ENCODE measurements around the gene PRKAR1B.

The PRKAR1B gene

GRCh38 chr7:603152-603951 is 123.7 kb downstream of the PRKAR1B start:
- no peak for DNase-seq (ENCODE audit: low read depth in 2 of 2)

- no peak for DNase-seq (ENCODE audit: low read depth in 2 of 2)
These were observed 124.5 kb downstream of the PRKAR1B start for GRCh38 chr7:602341-603141.

GRCh38 chr7:601595-602340 is 125.3 kb downstream of the PRKAR1B start:
- peak; percentile 64 to 69 for DNase-seq (ENCODE audit: low read depth in 2 of 2)

GRCh38 chr7:601036-601594 is 126.0 kb downstream of the PRKAR1B start:
- no peak for DNase-seq (ENCODE audit: low read depth in 2 of 2)

- no peak for DNase-seq (ENCODE audit: low read depth in 2 of 2)
These were observed 126.7 kb downstream of the PRKAR1B start for GRCh38 chr7:600149-601035.

GRCh38 chr7:598899-599298 is 128.2 kb downstream of the PRKAR1B start:
- no peak for DNase-seq (ENCODE audit: low read depth in 2 of 2)

- no peak for DNase-seq (ENCODE audit: low read depth in 2 of 2)
These were observed 129.5 kb downstream of the PRKAR1B start for GRCh38 chr7:597348-598178.

- DNase-seq (ENCODE audit: low read depth in 2 of 2): no peak
These were observed 130.3 kb downstream of the PRKAR1B start for GRCh38 chr7:596819-597182.

- DNase-seq (ENCODE audit: low read depth in 2 of 2): no peak
These were observed 130.8 kb downstream of the PRKAR1B start for GRCh38 chr7:596071-596818.

GRCh38 chr7:595621-596010 is 131.5 kb downstream of the PRKAR1B start:
- DNase-seq (ENCODE audit: low read depth in 2 of 2): no peak

- no peak for DNase-seq (ENCODE audit: low read depth in 2 of 2)
These were observed 132.0 kb downstream of the PRKAR1B start for GRCh38 chr7:594920-595620.

GRCh38 chr7:594212-594913 is 132.7 kb downstream of the PRKAR1B start:
- DNase-seq (ENCODE audit: low read depth in 2 of 2): no peak

- no peak for DNase-seq (ENCODE audit: low read depth in 2 of 2)
These were observed 133.6 kb downstream of the PRKAR1B start for GRCh38 chr7:593324-594115.

- no peak for DNase-seq (ENCODE audit: low read depth in 2 of 2)
These were observed 135.0 kb downstream of the PRKAR1B start for GRCh38 chr7:591856-592628.

GRCh38 chr7:590731-591551 is 136.1 kb downstream of the PRKAR1B start:
- DNase-seq (ENCODE audit: low read depth in 2 of 2): no peak

Data from stimulated activated CD8-positive, alpha-beta memory T cell treated with anti-CD3 and anti-CD28 coated beads, Interleukin-2, amount 100 ng/mL, for 1 hour (primary cell).